Gastroesophageal sphincter (tissue), 3 donors: ENCODE measurements around the gene USP16.

Experiments used
- CTCF ChIP-seq, 4 experiments: fragments of 200-600 bp in 2 of 4; fragments of 450-650 bp in 2 of 4; sonication (generic) in 1 of 4; IDR thresholded peaks; one replicate each; pipeline ENCODE4 v1.5.1; 2017 to 2019; ENCODE audit warnings: antibody characterized with exemption in 4 of 4, mild to moderate bottlenecking in 2 of 4, moderate library complexity in 2 of 4
- POLR2AphosphoS5 ChIP-seq: sonication (generic); formaldehyde crosslinking; IDR thresholded peaks from one replicate; pipeline ENCODE4 v1.6.1; 2017; ENCODE audit warnings: antibody characterized with exemption

- TF ChIP-seq CTCF (IDR thresholded peaks at IDR 0.05) = no peak
- no peak for TF ChIP-seq POLR2AphosphoS5
Observed at GRCh38 chr21:29056538-29057050, 32.1 kb downstream of the USP16 start.
